NCI-H2196 treated with DMSO at 0.1 percent for 48 hours (cell line): ENCODE data around the gene CD1D.
"Not testable (repeated sequence)": the region's sequence is repeated elsewhere in the genome, so short reads cannot be mapped to it uniquely, and the experiment has no call there.

Source experiments
- DNase-seq: peaks from one replicate; lab custom pipeline; 2025; ENCODE audit not compliant: unreplicated experiment; lab: John Stamatoyannopoulos, UW

CD1D gene

GRCh38 chr1:158175915-158176314 lies 4.8 kb upstream of the CD1D start:
- DNase-seq = not testable (repeated sequence)

- DNase-seq = no peak
Measured at GRCh38 chr1:158176399-158176798, 4.3 kb upstream of the CD1D start.

DNA sequence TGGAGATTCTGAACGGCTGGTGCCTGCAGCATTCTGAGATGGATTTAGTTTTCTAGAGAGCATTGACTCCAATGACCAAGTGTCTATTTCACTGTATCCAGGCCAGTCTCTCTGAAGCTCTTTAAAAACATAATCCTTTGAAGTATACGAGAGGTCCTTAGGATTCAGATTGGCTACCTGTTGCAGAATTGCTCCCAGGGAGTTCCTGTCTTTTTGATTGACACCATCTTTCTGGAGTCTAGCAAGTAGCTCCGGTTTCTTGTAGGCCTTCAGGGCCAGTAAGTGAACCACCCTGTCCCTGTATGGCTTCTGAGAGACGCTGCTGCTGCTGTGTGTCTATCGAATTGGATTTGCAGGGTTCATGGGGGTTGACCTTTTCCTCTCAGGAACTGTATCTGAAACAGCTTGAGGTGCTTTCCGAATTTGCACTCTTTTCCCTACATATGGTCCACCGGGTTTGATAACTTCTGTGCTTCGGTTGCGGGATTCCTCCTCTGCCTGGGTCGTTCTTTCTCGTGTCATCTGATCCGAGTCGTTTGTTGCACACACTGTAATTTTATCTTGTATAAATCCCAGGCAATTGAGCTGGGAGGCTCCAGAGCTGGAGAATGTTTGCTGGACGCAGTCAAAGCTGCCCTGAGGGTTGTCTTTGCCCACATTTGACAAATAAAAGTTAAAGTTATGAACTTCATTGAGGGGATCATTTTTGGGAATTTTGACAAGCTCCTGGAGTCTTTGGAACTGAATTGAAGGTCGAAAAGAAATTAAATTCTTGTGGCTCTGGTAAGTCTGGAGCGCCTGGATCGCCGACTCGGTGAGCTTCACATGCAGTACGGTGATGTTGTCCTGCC lies 3.6 kb upstream of the CD1D start:
- not testable (repeated sequence) for DNase-seq

GRCh38 chr1:158177700-158178450 lies 2.8 kb upstream of the CD1D start:
- DNase-seq = no peak

DNA sequence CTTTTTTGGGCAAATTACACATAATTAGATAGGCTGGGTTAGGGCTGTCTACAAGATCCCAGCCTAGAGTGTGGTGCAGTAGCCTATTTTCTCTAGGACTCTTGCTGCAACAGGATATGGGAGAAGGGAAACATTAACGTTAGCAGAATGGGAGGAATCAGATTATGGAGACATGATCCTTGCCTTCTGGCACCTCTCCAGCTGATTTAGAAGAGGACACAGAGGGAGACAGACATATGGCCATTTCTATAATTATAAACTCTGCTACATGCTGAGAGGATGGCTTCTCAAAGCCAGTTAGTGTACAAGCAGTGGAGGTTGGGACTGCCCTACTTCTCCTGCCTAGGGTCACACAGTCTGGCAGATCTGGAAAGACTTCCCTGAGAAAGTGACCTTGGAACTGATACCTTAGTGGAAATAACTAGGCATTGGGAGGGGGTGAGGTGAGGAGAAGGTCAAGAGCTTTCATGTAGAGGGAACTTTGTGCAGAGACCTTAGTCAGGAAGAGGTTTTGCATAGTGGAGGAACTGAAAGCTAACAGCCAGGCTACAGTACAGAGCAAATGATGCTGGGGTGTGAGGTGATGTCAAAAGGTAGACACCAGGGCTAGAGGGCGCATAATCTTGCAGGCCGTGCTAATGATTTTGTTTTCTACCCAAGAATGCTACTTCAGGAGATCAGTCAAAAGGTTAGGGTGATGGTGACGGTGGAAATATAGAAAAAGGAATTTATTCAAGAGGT lies 1.2 kb upstream of the CD1D start:
- DNase-seq = no peak

GRCh38 chr1:158181577-158181922 lies 855 bp downstream of the CD1D start:
- DNase-seq = no peak

GRCh38 chr1:158185770-158186169 lies 5.1 kb downstream of the CD1D start:
- DNase-seq = no peak

GRCh38 chr1:158186180-158186579 lies 5.5 kb downstream of the CD1D start:
- DNase-seq = no peak

DNA sequence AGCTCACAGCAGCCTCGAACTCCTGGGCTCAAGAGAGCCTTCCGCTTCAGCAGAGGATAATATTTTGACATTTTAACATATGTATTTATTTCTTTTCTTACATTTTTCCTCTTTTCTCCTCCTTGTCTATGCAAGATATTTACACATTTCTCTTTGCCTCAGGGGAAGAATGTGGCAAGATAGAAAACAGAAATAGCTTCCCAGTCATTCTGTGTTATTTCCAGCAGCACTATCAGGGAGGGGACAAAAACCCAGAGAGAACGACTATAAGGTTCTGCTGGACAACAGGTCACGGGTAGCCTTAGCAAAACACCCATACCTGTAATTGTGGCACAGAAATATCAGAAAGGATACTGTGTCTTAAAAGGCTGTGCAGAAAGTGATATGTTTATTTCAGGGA lies 7.9 kb downstream of the CD1D start:
- DNase-seq = no peak

DNA sequence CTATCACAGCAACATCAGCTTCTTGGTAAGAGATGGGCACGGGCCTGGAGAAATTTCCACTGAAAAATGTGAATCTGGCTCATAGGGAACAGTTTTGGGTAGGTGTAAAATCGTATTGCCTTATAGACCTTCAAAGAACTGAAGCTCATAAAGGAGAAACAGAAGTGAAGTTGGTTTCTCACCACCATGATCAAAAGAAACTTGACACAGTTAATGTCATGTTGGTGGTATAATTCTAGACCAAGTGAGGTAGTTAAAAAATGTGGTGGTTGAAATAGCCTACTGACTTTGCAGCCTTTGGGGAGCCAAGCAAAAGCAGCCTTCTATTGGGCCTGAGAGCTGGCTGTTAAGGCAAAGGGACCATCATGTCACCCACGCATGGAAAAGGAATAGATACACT lies 8.9 kb downstream of the CD1D start:
- no peak for DNase-seq

GRCh38 chr1:158191299-158191698 lies 10.6 kb downstream of the CD1D start:
- no peak for DNase-seq

- no peak for DNase-seq
Measured at GRCh38 chr1:158196461-158196860, 15.8 kb downstream of the CD1D start.

- no peak for DNase-seq
Measured at GRCh38 chr1:158199849-158200248, 19.2 kb downstream of the CD1D start.

DNA sequence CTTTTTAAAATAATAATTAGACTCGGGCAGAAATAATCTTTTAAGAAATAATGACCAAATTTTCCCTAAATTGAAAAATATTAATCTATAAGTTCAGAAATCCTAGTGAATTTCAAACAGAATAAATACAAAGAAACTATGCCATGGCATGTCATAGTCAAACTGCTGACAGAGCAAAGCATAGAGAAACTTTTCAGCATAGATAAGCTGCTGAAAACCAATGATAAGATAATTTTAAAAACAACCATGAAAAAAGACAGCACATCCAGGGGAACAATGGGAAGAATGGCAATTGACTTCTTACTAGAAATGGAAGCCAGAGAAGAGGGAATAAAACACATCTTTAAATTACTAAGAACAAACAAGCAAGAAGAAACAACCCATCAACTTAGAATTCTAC lies 19.8 kb downstream of the CD1D start:
- no peak for DNase-seq

GRCh38 chr1:158203693-158204457 lies 23.2 kb downstream of the CD1D start:
- DNase-seq = peak; percentile 5

DNA sequence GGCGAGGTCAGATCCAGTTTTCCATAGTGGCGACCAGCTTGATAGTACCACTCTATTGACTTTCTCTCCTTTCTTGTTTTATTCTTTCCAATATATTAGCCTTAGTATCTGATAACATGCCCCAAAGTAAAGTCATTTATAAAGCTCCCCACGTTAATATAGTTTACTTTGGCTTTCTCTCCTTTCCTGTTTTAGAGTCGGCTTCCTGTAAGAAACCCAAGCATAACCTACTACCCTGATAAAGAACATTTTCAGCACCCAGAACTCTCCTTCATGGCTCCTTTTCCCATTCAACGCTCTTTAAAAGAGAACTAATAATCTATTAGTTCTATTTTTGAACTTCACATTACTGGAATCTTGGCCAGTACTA lies 23.7 kb downstream of the CD1D start:
- DNase-seq = no peak

- no peak for DNase-seq
Measured at GRCh38 chr1:158208586-158209116, 28.0 kb downstream of the CD1D start.

- no peak for DNase-seq
Measured at GRCh38 chr1:158212320-158212719, 31.6 kb downstream of the CD1D start.

DNA sequence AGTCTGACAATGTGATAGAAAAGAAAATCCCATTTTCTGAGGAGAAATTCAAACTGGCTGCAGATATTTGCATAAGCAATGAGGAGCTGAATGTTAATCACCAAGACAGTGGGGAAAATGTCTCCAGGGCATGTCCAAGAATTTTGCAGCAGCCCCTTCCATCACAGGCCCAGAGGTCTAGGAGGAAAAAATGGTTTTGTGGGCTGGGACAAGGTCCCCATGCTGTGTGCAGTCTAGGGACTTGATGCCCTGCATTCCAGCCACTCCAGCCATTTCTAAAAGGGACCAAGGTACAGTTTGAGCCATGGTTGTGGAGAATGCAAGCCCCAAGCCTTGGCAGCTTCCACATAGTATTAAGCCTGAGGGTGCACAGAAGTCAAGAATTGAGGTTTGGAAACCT lies 42.8 kb downstream of the CD1D start:
- DNase-seq = not testable (repeated sequence)

GRCh38 chr1:158227904-158228623 lies 47.4 kb downstream of the CD1D start:
- DNase-seq = no peak
